Adrenal gland (tissue), 12 donors: Measurements from ENCODE around the gene LYG2. TPM values are rescaled to one million over a fixed set of nuclear protein-coding genes. Genes with fewer than 3 reads are reported as not detected.

ENCODE experiments used
- DNase-seq, 7 donors: peaks; one replicate each; pipeline ENCODE4 v3.0.0-alpha.2; 2019 to 2020
- H3K27ac ChIP-seq, 5 donors: fragments of 200-600 bp; sonication (generic) in 4 of 5; 1 replicate in 3 of 5; 2 replicates in 2 of 5; pipeline versions ENCODE4 v1.5.1 to v1.8.0; 2016 to 2020; ENCODE audit warnings: mild to moderate bottlenecking in 1 of 5
- H3K27me3 ChIP-seq: fragments of 200-600 bp; 2 replicates; pipeline ENCODE4 v1.8.0; 2021
- H3K36me3 ChIP-seq, 2 donors: fragments of 200-600 bp; replicated peaks in 1 of 2; 1 replicate in 1 of 2; 2 replicates in 1 of 2; pipeline versions ENCODE4 v1.5.1 to v1.8.0; 2018 to 2022
- H3K4me1 ChIP-seq, 2 donors: fragments of 200-600 bp; replicated peaks in 1 of 2; 1 replicate in 1 of 2; 2 replicates in 1 of 2; pipeline versions ENCODE4 v1.5.1 to v1.8.0; 2018 to 2021
- H3K4me3 ChIP-seq, 4 donors: fragments of 200-600 bp; sonication (generic) in 3 of 4; one replicate each; pipeline ENCODE4 v1.5.1; 2016 to 2018
- H3K9me3 ChIP-seq, 3 donors: fragments of 200-600 bp; sonication (generic) in 1 of 3; replicated peaks in 1 of 3; 1 replicate in 2 of 3; 2 replicates in 1 of 3; pipeline versions ENCODE4 v1.5.1 to v1.8.0; 2016 to 2021
- POLR2A ChIP-seq, 2 donors: fragments of 450-650 bp; IDR thresholded peaks; one replicate each; pipeline ENCODE4 v1.6.1; 2017; ENCODE audit warnings: antibody characterized with exemption in 2 of 2, mild to moderate bottlenecking in 2 of 2, moderate library complexity in 1 of 2
- WGBS, 4 donors: extraction: QIAGEN DNeasy Blood & Tissue Kit in 2 of 4; methylation state at CpG; one replicate each; pipeline versions ENCODE4 v1.1.5 to v1.1.7; 2013 to 2017; 5-methylcytosine and 5-hydroxymethylcytosine counted together
- intact Hi-C, 2 donors: fragments of 100-400 bp; cut with DNase I; formaldehyde crosslinking; loops; one replicate each; pipeline versions ENCODE4 v1.14.1 to v1.15.0; 2022 to 2023
- polyA plus RNA-seq, 3 donors: library from polyadenylated mRNA; stranded (reverse); fragments of 200-250 nt in 2 of 3; fragments of 350-450 nt in 1 of 3; fragmentation: Illumina TruSeq in 1 of 3; extraction: RNeasy Lipid Tissue Mini Kit (QIAGEN cat#74804) in 1 of 3; gene quantifications; one replicate each; pipeline ENCODE4 v1.2.3, GENCODE V29; 2013 to 2014
- total RNA-seq, 9 donors: library from RNA; depleted of rRNA in 4 of 9; stranded (reverse); fragments of >200 nt in 4 of 9; fragments of 120-200 nt in 1 of 9; fragmentation: NEBNext Ultra II Directional in 1 of 9; extraction: Animal tissue kit (Norgen Biotek cat#: 25700) in 1 of 9; gene quantifications; one replicate each; pipeline versions ENCODE4 v1.1.0 to v1.2.4, GENCODE V29; 2013 to 2023
- TF ChIP-seq, protein P1 (sequence below), 6 experiments: fragments of 450-650 bp in 4 of 6; fragments of 200-600 bp in 2 of 6; sonication (generic) in 1 of 6; IDR thresholded peaks; 1 replicate in 5 of 6; 2 replicates in 1 of 6; pipeline versions ENCODE4 v1.5.1 to v1.8.0; 2016 to 2021; ENCODE audit warnings: antibody characterized with exemption in 6 of 6, mild to moderate bottlenecking in 2 of 6, moderate library complexity in 1 of 6
- donor health status: healthy with polysubstance abuse.
- donor health status: Bipolar disorder and iron deficiency.
- donor health status: DM: yes; HTN: yes; CAD: no.
- donor health status: DM: no; HTN: no; CAD: no.
- donor health status: DM: no; HTN: no; CAD: no.
- donor health status: DM: yes; HTN: yes; CAD: no.

LYG2 gene
- total and polyA plus RNA-seq, 12 donors, result not detected

DNA sequence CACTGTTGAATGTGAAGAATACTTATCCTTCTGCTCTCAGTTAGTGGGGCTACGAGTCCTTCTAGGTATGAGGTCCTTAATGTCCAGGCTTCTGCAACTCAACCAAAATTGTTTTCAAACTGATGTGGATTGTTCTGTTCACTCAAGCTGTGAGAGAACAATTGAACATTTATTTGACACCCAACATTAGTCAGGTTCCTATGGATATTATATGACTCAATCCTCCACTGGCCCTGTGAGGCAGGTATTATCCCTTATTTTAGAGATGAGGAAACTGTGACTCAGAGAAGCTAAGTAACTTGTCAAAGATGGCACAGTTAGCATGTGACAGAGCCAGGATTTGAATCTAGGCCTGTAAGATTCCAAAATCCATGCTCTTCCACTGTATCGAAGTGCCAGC is 1.2 kb upstream of the LYG2 start:
- 90 to 97% (median 94%) methylated on average over 2 of the region's 2 CpGs for WGBS, 4 donors
- H3K36me3 ChIP-seq, result no peaks in the 10 kb centered on the region
- H3K4me1 ChIP-seq, result no peaks in the 10 kb centered on the region
- no peak overlapping the region for H3K4me3 ChIP-seq
- no peaks in the 10 kb centered on the region for H3K9me3 ChIP-seq
- intact Hi-C loops, result no loop called here
- DNase-seq, result no peak
- no peak overlapping the region for H3K27ac ChIP-seq
- TF ChIP-seq, protein P1, sequence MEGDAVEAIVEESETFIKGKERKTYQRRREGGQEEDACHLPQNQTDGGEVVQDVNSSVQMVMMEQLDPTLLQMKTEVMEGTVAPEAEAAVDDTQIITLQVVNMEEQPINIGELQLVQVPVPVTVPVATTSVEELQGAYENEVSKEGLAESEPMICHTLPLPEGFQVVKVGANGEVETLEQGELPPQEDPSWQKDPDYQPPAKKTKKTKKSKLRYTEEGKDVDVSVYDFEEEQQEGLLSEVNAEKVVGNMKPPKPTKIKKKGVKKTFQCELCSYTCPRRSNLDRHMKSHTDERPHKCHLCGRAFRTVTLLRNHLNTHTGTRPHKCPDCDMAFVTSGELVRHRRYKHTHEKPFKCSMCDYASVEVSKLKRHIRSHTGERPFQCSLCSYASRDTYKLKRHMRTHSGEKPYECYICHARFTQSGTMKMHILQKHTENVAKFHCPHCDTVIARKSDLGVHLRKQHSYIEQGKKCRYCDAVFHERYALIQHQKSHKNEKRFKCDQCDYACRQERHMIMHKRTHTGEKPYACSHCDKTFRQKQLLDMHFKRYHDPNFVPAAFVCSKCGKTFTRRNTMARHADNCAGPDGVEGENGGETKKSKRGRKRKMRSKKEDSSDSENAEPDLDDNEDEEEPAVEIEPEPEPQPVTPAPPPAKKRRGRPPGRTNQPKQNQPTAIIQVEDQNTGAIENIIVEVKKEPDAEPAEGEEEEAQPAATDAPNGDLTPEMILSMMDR (IDR thresholded peaks at IDR 0.05), result no peak
- TF ChIP-seq POLR2A (IDR thresholded peaks at IDR 0.05), result no peak
- H3K27me3 ChIP-seq, result no peaks in the 10 kb centered on the region

DNA sequence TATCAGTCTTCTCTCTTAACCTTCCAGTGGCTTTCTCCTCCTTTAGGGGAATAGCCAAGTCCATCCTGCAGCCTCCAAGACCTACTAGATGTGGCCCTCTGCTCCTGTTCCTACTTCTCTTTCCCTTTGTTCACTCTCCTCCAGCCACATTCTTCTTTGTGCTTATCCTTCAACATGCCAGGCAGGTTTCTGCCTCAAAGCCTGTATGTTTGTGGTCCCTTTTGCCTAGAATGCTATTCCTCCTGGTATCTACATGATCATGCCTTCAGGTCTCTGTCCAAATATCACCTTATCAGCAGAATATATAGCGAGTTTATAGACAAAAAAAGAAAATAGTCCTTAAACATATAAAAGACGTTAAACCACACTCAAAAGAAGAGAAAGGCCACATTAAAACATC is 5.5 kb downstream of the LYG2 start:
- no peaks in the 10 kb centered on the region for H3K36me3 ChIP-seq
- no peak overlapping the region for H3K27ac ChIP-seq
- no peak overlapping the region for H3K4me3 ChIP-seq
- no peaks in the 10 kb centered on the region for H3K4me1 ChIP-seq
- TF ChIP-seq, protein P1 (IDR thresholded peaks at IDR 0.05), result no peak
- no peak for TF ChIP-seq POLR2A (IDR thresholded peaks at IDR 0.05)
- DNase-seq, result no peak
- intact Hi-C loops, result no loop called here
- WGBS, 4 donors, result 86 to 98% (median 89%) methylated on average over 2 of the region's 2 CpGs
- no peaks in the 10 kb centered on the region for H3K27me3 ChIP-seq
- H3K9me3 ChIP-seq, result no peaks in the 10 kb centered on the region

DNA sequence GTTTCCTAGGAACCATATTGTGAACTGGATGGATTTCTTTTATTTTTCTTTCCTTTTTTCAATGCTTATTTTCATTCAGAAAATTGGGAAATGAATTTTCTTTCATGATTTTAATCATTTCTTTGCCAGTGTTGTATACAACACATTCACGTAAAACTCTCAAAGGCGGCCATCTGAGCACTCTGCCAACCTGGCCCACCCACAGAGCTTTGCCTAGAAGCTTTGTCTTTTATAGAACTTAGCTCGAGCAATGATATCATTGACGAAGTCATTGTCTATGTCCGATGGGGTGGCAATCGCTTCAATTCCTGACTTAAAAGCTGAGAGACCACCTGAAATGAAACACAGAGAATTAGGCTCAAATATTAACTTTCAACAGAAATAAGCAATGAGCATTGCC is 13.3 kb downstream of the LYG2 start:
- Histone ChIP-seq H3K36me3 (no peaks in the 10 kb centered on the region), H3K4me1 (no peaks in the 10 kb centered on the region), H3K9me3 (no peaks in the 10 kb centered on the region), H3K4me3 (no peak overlapping the region), H3K27ac (no peak overlapping the region), H3K27me3 (no peaks in the 10 kb centered on the region)
- intact Hi-C loops, result no loop called here
- no peak for DNase-seq
- WGBS, 4 donors, result 92 to 95% (median 93%) methylated on average over 6 of the region's 6 CpGs
- TF ChIP-seq, protein P1 (IDR thresholded peaks at IDR 0.05), result no peak

DNA sequence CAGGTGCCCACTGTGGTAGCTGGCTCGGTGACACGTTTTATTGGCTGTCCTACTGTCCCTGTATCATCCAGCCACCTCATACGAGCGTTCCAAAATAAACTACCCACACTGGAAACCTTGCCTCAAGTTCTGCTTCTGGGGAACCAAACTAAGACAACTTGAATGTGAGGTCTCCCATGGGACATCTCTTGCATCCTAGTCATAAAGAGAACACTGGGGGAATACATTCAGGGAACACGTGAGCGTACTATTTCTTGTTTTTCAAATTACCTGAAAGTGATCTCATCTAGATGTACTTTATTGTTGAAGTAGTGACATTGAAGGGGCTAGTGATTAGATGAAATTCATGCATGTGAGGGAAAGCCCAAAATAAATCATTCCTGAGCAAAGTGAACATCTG is 15.0 kb downstream of the LYG2 start:
- WGBS, 4 donors, result 87 to 98% (median 92%) methylated on average over 4 to 6 of the region's 6 CpGs
- no peaks in the 10 kb centered on the region for H3K36me3 ChIP-seq
- no peaks in the 10 kb centered on the region for H3K4me1 ChIP-seq
- TF ChIP-seq, protein P1 (IDR thresholded peaks at IDR 0.05), result no peak
- TF ChIP-seq POLR2A (IDR thresholded peaks at IDR 0.05), result no peak
- no peaks in the 10 kb centered on the region for H3K9me3 ChIP-seq
- no peaks in the 10 kb centered on the region for H3K27me3 ChIP-seq
- intact Hi-C loops, result no loop called here
- no peak overlapping the region for H3K4me3 ChIP-seq
- no peak for DNase-seq
- no peak overlapping the region for H3K27ac ChIP-seq
